DMS153 treated with DMSO at 0.1 percent for 48 hours (cell line): ENCODE data around the gene MIAT.
A peak's percentile ranks its signal among the peaks of the same experiment; 100 is the strongest.

ENCODE experiments used
- DNase-seq: peaks from one replicate; lab custom pipeline; 2025; ENCODE audit not compliant: unreplicated experiment; lab: John Stamatoyannopoulos, UW

MIAT gene

GRCh38 chr22:26665813-26666231 is 8.4 kb downstream of the MIAT start:
- no peak for DNase-seq

DNA sequence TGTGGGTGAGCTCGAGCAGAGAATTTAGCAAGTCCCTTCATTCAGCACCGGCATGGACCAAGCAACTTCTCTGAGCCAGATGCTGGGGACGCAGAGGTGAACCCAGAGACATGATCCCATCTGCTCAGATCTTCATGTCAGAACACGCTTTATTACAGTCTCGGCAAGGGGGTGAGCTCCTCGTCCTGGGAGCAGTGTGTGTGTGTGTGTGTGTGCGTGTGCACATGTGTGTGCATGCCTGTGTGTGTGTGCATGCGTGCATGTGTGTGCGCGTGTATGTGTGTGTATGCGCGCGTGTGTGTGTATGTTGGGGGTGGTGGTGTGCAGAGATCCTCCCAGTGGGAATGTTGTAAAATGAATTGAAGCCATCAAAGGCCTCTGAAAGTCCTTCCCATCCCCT is 9.8 kb downstream of the MIAT start:
- no peak for DNase-seq

- DNase-seq, result no peak
Measured at GRCh38 chr22:26669060-26669481, 11.7 kb downstream of the MIAT start.

DNA sequence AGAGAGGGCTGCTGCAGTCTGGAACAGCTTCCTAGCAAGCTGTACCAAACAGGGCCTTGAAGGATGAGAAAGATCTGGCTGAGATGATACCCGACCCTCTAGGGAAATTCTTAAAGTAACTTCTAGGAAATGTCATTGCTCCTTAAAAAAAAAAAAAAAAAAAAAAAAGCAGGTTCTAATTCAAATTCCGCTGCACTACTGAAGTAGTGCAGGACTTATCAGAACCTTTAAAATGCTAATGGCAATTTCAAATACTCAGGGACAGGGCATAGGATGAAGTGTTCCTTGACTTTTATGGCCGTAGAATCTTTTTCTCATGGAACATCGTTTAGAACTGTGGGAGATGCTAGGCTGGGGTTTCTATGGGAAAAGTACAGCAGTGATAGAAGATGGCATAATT is 13.1 kb downstream of the MIAT start:
- DNase-seq, result no peak

DNA sequence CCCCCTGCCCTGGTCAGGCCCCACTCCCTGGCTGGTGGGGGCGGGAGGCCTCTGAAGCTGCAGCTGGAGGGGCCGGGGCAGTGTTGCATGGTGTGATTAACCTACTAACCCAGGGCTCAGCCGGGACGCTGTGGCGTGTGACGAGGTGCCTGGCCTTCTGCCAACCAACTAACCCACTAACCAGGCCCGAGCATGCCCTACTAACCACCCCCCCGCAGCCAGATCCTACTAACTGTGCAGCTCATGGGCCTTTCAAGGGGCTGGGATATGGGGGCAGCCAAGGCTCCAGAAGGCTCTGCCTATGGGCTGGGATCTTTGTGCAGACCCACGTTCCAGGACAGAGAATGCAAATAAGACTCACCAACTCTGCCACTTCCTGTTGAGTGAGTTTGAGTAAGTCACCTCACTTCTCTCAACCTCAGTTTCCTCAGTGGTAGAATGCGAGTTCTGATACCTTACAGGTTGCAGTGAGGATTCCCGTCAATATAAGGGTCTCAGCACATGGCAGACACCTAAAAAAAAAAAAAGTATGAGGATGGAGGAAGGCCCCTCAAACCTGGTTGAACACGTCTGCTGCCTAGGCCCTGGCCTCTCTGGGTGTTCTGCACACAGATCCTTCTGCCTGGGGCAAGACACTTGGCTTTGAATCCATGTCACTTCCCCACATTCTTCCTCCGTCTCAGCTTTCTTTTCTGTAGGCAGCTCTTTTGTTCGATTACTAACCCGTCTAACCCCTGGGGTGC is 14.1 kb downstream of the MIAT start:
- DNase-seq, result peak; percentile 40

DNA sequence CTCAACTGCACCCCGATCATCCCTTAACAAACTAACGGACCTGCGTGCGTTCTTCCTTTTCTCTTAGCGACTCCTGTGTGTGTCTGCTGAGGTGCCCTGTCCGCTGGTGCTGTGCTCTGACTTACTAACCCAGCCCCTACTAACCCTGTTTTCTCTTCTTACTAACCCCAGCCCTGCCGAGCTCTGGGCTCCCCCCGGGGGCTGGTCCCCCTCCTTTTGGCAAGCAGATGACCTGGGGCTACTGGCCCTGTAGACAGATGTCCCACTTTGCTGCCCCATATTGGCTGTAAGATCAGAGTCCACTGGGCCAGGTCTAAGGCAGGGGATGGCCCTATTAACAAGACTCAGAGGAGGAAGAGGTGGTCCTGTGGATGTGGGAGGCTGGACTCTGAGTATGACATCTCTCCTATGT is 14.7 kb downstream of the MIAT start:
- DNase-seq, result no peak

- peak; percentile 99 for DNase-seq
Measured at GRCh38 chr22:26672590-26673468, 15.4 kb downstream of the MIAT start.

GRCh38 chr22:26673486-26673885 is 16.1 kb downstream of the MIAT start:
- DNase-seq, result no peak

DNA sequence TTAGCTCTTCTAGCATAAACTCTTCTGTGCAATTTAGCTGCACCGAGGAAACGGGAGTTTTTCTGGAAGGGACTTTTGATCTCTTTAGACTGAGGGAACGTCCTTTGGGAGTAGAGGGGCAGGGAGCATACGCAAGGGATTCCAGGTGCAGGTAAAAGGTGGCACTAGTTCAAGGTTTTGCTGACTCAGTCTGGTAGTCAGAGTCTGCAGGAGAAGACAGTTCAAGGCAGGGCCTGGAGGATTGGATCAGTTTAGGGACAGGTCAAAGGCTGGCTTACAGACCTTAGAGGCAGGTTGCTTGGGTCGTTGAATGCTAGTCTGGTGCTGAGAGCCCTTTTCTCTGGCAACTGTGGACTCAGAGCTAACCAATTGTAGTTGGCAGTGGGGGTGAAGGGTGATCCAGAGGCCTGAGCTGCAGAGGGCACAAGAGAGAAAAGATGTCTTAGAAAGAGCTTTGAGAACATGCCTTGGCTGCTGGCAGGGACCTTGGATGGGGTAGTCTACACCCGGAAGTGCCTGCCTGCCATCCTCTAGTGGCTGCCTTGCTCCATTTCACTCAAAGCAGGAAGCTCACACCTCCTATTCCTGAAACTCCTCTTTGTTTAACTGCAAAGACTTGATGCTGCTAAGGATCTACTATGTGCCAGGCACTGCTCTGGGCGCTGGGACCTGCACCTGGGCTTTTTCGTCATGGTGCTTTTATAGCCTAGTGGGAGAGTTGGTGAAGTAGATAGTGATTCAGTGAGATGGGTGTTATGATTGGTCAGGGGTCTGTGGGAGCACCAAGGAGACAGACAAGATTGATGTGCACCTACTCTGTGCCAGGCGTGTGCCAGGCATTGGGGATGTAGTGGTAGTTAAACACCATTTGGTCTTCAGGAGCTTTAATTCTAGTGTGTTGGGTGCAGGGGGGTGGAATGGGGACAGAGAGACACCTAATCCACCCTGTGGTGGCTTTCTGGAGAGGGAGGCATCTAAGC is 17.1 kb downstream of the MIAT start:
- no peak for DNase-seq

GRCh38 chr22:26675687-26676268 is 18.4 kb downstream of the MIAT start:
- no peak for DNase-seq

GRCh38 chr22:26677217-26677616 is 19.8 kb downstream of the MIAT start:
- no peak for DNase-seq

GRCh38 chr22:26679003-26679629 is 21.7 kb downstream of the MIAT start:
- DNase-seq, result peak; percentile 50

DNA sequence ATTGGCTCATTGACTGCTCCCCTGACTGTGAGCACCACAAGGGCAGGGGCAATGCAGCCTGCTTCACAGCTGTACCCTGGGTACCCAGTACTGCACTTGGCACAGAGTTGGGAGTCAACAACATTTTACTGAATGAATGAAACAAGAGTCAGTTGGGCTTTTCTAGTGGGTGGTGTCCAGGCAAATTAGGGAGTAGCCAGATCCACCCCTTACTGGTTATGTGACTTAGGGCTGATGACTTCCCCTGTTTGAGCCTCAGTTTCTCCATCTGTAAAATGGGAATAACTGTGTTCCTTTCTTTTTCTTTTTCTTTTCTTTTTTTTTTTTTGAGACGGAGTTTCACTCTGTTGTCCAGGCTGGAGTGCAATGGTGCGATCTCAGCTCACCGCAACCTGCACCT is 23.1 kb downstream of the MIAT start:
- DNase-seq, result no peak

- no peak for DNase-seq
Measured at GRCh38 chr22:26681395-26681821, 24.0 kb downstream of the MIAT start.

DNA sequence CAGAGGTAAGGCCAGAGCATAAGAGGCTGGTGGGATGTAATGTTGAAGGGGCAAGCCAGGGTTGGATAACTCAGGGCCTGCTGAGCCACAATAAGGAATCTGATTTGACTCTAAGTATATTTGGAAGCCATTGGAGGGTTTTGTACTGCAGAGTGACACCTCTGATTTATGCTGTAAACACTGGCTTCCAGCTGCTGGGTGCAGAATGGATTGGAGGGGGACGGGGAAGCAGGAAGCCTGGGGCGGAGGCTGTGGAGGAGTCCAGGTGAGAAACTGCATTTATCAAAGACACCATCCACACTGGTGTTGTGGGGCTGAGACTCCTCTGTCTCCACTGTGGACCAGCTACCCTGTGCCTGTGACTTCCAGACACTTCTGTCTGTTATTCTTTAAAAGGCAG is 26.8 kb downstream of the MIAT start:
- DNase-seq, result no peak

DNA sequence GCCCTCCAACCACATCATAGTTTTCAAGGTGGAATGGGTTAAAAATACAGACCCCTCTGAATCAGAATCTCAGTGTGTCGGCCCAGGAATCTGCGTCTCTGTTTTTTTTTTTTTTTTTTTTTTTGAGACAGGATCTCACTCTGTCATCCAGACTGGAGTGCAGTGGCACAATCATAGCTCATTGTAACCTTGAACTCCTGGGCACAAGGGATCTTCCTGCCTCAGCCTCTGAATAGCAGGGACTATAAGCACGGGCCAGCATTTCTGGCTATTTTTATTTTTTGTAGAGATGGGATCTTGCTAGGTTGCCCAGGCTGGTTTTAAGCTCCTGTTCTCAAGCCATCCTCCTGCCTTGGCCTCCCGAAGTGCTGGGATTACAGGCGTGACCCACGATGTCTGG is 28.2 kb downstream of the MIAT start:
- no peak for DNase-seq

DNA sequence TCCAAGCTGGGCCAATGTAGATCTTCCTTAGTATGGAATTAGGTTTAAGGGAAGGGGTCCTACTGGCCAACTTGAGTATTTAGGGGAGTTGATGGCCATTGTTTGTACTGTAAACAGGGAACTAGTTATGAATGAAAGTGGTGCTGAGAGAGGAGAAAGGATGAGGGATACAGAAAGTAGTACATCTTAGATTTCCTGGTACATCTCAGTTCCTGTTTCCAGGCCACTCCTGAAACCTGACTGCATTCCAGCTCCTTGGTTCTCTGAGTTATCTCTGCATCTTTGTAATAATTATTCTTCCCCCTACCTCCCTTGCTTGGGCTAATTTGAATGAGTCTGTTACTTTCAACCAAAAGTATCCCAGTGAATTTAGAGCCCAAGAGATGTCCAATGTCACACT is 30.1 kb downstream of the MIAT start:
- no peak for DNase-seq

GRCh38 chr22:26689513-26690301 is 32.3 kb downstream of the MIAT start:
- no peak for DNase-seq

GRCh38 chr22:26690654-26691376 is 33.4 kb downstream of the MIAT start:
- DNase-seq, result no peak
